ENCODE measurements around the gene PTPRK.

DNA sequence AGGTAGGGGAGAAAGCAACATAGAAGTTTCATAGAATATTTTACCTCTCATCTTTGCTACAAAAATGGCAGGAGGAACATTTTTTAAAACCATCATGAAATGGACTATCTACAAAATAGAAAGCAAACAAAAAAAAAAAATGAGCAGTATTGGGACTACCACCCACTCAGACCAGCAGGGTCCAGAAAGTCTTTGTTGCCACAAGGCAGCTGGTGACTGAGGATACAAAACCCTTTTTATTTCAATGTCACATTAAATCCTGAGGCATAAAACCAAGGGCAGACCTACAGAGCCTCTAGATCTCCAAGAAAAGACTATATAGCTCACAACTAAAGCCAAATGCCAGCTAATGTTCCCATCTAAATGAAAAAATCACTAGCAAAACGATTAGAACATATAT, 282.2 kb downstream of the PTPRK start:
- TF ChIP-seq, protein P1, sequence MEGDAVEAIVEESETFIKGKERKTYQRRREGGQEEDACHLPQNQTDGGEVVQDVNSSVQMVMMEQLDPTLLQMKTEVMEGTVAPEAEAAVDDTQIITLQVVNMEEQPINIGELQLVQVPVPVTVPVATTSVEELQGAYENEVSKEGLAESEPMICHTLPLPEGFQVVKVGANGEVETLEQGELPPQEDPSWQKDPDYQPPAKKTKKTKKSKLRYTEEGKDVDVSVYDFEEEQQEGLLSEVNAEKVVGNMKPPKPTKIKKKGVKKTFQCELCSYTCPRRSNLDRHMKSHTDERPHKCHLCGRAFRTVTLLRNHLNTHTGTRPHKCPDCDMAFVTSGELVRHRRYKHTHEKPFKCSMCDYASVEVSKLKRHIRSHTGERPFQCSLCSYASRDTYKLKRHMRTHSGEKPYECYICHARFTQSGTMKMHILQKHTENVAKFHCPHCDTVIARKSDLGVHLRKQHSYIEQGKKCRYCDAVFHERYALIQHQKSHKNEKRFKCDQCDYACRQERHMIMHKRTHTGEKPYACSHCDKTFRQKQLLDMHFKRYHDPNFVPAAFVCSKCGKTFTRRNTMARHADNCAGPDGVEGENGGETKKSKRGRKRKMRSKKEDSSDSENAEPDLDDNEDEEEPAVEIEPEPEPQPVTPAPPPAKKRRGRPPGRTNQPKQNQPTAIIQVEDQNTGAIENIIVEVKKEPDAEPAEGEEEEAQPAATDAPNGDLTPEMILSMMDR (IDR thresholded peaks at IDR 0.05) = no peak
- no peak for TF ChIP-seq POLR2A (IDR thresholded peaks at IDR 0.05)
